Endothelial cell (in vitro differentiated cells): ENCODE results near the gene HAPLN2. TPM values are rescaled to one million over a fixed set of nuclear protein-coding genes. Genes with fewer than 3 reads are reported as not detected.
A peak's percentile ranks its signal among the peaks of the same experiment; 100 is the strongest.

ENCODE experiments used
- DNase-seq: peaks from one replicate; pipeline ENCODE4 v3.0.0; 2021; ENCODE audit warnings: low spot score
- H3K27ac Mint-ChIP-seq: one replicate; pipeline ENCODE4 v1.8.0; 2021; ENCODE audit warnings: mixed read lengths, inconsistent platforms; ENCODE audit not compliant: unreplicated experiment
- H3K27me3 Mint-ChIP-seq: one replicate; pipeline ENCODE4 v1.8.0; 2021; ENCODE audit warnings: mild to moderate bottlenecking, moderate library complexity, mixed read lengths, inconsistent platforms; ENCODE audit not compliant: unreplicated experiment
- H3K36me3 Mint-ChIP-seq: one replicate; pipeline ENCODE4 v1.8.0; 2021; ENCODE audit warnings: mild to moderate bottlenecking, low read depth, mixed read lengths, inconsistent platforms; ENCODE audit not compliant: unreplicated experiment
- H3K4me1 Mint-ChIP-seq: one replicate; pipeline ENCODE4 v1.8.0; 2021; ENCODE audit warnings: mild to moderate bottlenecking, mixed read lengths, inconsistent platforms; ENCODE audit not compliant: unreplicated experiment
- H3K4me3 Mint-ChIP-seq: one replicate; pipeline ENCODE4 v1.8.0; 2021; ENCODE audit warnings: mild to moderate bottlenecking, mixed read lengths, inconsistent platforms; ENCODE audit not compliant: unreplicated experiment
- H3K9me3 Mint-ChIP-seq: one replicate; pipeline ENCODE4 v1.8.0; 2021; ENCODE audit warnings: mixed read lengths, inconsistent platforms; ENCODE audit not compliant: unreplicated experiment
- total RNA-seq: library from RNA; stranded (reverse); fragmentation: NEBNext Ultra II Directional; extraction: Animal tissue kit (Norgen Biotek cat#: 25700); gene quantifications from one replicate; pipeline ENCODE4 v1.2.1, GENCODE V29; 2021; ENCODE audit not compliant: unreplicated experiment
- TF ChIP-seq, protein P1 (sequence below): fragments of 200-600 bp; sonication (generic); IDR thresholded peaks from one replicate; pipeline ENCODE4 v1.5.0; 2021; ENCODE audit warnings: antibody characterized with exemption; ENCODE audit not compliant: unreplicated experiment

The HAPLN2 gene
- total RNA-seq, 1 donor from 2014 or later = 1.3 TPM

DNA sequence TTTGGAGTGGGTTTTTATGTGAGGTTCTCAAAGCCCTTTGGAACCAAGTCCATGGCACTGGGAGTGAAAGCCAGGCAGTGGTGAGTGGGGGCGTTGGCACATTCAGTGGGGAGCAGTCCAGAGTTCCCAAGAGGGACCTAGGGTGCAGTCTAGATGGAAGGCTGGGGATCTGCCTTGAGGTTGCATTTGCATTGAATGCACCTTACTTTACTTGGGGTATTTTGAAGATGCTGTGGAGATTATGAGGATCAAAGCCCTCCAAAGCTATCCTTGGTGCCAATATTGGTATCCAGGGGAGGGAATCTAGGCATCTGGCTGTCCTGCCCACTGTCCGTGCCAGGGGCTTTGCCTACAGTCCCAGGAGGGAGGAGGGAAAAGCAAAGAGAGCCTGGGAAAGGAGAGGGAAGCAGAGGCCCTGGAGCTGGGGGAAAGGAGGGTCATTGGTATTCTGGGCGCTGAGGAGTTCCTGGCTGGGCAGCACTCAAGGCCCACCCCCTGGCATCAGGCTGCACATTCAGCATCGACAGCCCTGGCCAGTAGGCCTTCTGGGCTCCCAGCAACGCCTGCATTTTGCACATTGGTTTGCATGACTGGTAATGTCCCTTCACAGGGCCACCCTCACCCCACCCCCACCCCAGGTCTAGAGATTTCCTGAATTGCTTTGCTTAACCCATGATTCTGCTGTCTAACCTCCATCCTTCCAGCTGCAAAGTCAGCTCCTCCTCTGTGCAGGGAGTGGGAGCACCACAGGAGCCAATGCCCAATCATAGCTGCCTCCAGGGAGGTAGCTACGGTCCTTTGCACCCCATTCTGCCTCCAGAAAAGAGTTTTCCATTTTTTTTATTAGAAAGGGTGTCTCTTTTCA lies 21.9 kb downstream of the HAPLN2 start:
- Mint-ChIP-seq H3K9me3 (peaks cover 5% of the 10 kb centered on the region), H3K4me1 (peaks cover 12% of the 10 kb centered on the region), H3K27me3 (peaks cover 22% of the 10 kb centered on the region), H3K27ac (no peak overlapping the region), H3K4me3 (peak overlapping the region; percentile 59), H3K36me3 (peaks cover 18% of the 10 kb centered on the region)
- DNase-seq = no peak
- TF ChIP-seq, protein P1, sequence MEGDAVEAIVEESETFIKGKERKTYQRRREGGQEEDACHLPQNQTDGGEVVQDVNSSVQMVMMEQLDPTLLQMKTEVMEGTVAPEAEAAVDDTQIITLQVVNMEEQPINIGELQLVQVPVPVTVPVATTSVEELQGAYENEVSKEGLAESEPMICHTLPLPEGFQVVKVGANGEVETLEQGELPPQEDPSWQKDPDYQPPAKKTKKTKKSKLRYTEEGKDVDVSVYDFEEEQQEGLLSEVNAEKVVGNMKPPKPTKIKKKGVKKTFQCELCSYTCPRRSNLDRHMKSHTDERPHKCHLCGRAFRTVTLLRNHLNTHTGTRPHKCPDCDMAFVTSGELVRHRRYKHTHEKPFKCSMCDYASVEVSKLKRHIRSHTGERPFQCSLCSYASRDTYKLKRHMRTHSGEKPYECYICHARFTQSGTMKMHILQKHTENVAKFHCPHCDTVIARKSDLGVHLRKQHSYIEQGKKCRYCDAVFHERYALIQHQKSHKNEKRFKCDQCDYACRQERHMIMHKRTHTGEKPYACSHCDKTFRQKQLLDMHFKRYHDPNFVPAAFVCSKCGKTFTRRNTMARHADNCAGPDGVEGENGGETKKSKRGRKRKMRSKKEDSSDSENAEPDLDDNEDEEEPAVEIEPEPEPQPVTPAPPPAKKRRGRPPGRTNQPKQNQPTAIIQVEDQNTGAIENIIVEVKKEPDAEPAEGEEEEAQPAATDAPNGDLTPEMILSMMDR = no peak

DNA sequence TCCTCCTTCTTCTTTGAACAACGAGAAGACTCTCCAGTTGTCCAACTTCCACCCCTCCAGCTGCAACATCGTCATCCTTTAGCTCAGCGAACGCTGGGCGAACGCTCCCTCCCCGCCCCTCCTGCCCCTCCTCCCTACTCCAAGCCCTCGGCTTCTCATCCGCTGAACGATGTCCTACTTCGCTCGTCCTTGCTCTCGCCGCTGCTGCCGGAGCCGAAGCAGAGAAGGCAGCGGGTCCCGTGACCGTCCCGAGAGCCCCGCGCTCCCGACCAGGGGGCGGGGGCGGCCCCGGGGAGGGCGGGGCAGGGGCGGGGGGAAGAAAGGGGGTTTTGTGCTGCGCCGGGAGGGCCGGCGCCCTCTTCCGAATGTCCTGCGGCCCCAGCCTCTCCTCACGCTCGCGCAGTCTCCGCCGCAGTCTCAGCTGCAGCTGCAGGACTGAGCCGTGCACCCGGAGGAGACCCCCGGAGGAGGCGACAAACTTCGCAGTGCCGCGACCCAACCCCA lies 22.6 kb downstream of the HAPLN2 start, which contains the start of gene BCAN:
TSS of gene BCAN (plus strand) at position 357 of the 504 bp plus-strand sequence. CDS start 3,938 bp downstream, outside the sequence.
- Mint-ChIP-seq H3K27me3 (peaks cover 22% of the 10 kb centered on the region), H3K9me3 (peaks cover 5% of the 10 kb centered on the region), H3K36me3 (peaks cover 18% of the 10 kb centered on the region), H3K4me3 (peak within 1 kb of the TSS; percentile 73), H3K27ac (peak within 1 kb of the TSS; percentile 57), H3K4me1 (peaks cover 12% of the 10 kb centered on the region)
- DNase-seq = peak; percentile 38
- TF ChIP-seq, protein P1 = no peak

DNA sequence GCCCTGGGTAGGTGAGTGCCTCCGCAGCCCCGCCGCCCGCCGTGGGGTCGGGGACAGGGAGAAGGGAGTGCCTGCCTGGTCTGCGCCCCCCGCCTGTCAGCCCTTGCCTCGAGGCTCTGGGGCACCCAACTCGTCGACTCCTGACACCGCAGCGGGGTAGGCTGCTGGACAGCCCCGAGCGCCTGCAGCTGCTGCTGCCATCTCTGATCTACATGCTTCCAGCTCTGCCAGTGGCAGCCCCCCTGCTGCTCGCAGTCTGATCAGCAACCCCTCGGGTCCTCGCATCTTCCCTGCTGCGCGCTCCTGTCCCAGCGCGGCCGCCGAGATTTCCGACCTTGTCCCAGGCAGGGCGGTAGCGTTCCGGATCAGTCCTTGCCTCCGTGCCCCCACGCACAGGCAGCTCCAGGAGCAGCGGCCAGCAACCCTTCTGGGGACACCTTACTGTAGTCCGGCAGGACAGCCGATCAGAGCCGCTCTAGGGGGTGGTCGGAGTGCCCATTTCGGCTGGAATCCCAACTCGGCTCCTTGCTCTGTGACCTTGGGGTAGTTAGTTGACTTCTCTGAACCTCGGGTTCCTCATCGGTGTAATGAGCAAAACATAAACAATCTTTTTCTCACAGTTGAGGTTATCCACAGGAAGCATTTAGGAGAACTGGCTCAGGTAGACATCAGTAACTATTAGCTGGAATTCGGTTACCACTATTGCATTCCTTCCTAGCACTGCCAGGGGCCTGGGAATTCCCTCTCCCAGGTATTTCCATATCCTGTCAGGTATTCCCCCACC lies 23.2 kb downstream of the HAPLN2 start:
- H3K4me3 Mint-ChIP-seq = peak overlapping the region; percentile 73
- TF ChIP-seq, protein P1 = no peak
- H3K4me1 Mint-ChIP-seq = peaks cover 12% of the 10 kb centered on the region
- DNase-seq = no peak
- H3K36me3 Mint-ChIP-seq = peaks cover 18% of the 10 kb centered on the region
- peak overlapping the region; percentile 57 for H3K27ac Mint-ChIP-seq
- peaks cover 22% of the 10 kb centered on the region for H3K27me3 Mint-ChIP-seq
- peaks cover 5% of the 10 kb centered on the region for H3K9me3 Mint-ChIP-seq

DNA sequence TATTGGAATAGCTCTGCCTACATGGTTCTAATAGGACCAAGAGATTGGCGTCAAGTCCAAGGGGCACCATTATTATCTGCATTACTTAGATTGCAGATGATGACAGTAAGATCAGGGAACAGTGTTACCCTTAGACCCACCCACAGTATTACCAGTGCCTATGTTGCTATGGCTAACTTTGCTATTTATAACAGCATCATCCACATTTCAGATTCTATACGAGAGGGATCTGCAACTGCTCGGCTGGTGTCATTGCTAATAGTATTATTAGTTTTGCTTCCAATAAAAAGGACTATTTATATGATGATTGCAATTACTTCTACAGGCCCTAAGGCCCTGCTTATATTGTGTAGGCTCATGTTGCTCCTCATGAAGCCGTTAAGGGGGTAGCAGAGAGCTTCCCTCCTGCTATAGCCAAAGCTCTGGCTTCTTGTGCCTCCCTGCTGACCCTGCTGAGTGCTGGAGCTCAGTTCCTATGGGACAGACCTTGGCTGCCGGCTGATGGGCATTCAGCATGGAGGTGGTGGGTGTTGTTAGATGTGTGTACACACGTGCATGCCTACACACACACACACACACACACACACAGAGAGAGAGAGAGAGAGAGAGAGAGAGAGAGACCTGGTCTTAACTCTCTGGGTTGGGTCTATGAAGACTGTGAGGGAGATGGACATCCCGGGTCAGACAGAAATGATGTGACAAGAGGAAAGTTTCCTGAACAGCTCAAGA lies 24.0 kb downstream of the HAPLN2 start:
- H3K4me1 Mint-ChIP-seq = peaks cover 12% of the 10 kb centered on the region
- H3K9me3 Mint-ChIP-seq = peaks cover 5% of the 10 kb centered on the region
- TF ChIP-seq, protein P1 = no peak
- H3K4me3 Mint-ChIP-seq = peak overlapping the region; percentile 29
- peaks cover 18% of the 10 kb centered on the region for H3K36me3 Mint-ChIP-seq
- peaks cover 22% of the 10 kb centered on the region for H3K27me3 Mint-ChIP-seq
- no peak for DNase-seq
- H3K27ac Mint-ChIP-seq = peak overlapping the region; percentile 57
